Measurements from ENCODE around the gene YWHAQ.

YWHAQ gene

GRCh38 chr2:9630736-9631552, at the start of gene YWHAQ:
Gene YWHAQ (minus strand): TSS chr2:9630997. CDS start chr2:9630452, 545 bp downstream.
- peak; percentile 97 for DNase-seq

- DNase-seq, result no peak
Measured at GRCh38 chr2:9680082-9680481, 49.3 kb upstream of the YWHAQ start.

DNA sequence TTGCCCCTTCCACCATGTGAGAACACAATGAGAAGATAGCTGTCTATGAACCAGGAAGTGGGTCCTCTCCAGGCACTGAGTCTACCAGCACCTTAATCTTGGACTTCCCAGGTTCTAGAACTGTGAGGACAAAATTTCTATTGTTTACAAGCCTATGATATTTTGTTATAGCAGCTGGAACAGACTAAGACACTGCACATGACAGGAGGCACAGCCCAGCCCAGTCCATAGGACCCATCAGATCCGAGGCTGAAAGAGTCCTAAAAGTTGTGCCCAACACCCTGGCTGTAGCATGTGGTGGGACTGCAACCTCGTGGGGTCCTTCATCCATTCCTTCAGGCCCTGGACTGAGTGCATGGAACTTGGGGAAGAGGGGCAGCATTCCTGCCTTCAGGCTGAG, 48.4 kb upstream of the YWHAQ start:
- no peak for DNase-seq

- no peak for DNase-seq
Measured at GRCh38 chr2:9678544-9678943, 47.7 kb upstream of the YWHAQ start.

DNA sequence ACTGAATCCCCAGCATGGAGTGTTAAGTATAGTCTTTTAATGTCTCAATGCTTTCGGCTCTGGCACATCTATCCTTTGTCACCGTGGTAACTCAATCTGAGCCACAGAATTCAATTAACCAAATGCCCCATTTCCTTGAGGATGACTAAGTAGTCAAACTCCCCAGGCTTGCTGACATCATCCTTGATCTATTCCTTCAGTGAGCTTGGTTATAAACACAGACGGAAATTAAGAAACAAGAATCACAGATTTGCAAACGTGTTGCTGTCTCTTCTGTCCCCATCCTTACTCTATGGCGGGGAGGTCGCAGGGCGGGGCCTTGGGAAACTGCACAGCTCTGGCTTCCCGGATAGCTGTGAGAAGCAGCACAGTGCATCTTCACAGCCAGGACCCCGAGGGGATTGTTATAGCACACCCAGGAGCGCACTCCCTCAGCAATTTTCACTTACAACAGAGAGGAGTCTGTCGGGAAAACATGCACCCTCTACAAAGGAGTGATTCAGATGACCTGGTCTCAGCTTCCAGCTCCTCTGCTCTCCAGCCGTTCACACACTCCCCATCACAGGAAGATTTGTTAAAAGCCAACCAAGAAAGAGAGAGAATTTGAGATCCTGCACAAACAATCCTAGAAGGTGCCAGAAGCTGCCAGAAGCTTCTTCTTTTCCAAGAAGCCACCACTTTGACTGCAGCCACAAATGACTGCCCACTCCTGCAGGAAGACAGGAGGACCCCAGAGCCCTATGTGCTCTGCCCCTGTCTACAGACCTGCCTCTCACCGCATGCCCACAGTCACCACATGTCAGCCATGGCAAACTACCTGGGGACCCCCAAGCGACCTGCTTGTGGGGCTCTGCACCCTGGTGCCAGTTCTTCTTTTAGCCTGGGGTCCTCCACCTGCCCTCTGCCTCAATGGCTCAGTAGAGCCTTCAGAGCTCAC, 44.9 kb upstream of the YWHAQ start:
- DNase-seq, result no peak

GRCh38 chr2:9674891-9675414, 44.2 kb upstream of the YWHAQ start:
- DNase-seq, result no peak

GRCh38 chr2:9673914-9674481, 43.2 kb upstream of the YWHAQ start:
- no peak for DNase-seq

DNA sequence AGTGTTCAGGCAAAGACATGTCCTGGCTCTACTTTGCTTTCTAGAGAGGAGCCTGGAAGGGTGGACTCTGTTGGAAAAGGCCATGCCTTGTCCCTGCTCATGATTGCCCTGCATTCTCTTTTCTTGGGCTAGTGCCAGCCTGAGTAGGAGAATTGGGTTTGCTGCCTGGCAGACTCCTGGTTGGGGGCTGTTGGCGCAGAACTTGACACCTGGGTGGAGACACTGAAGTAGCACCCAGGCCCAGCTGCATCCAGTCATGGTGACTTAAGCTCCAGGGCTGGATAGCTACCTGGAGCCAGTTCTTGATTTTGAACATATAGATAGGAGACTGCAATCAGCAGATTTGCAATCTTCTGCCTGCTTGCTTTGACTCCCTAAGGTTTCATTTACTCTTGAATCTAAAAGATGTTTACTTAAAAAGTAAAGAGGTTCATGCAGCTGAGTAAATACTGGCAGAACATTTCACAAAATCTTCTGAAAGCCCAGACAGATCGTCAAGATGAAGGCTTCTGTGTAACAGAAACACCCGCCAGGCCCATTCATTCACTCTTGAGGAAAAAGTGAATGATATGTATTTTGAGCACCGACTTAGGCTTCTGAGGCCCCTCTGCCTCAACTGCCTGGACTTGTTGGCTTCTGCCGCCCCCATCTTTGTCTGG, 38.0 kb upstream of the YWHAQ start:
- peak; percentile 87 for DNase-seq

- DNase-seq, result no peak
Measured at GRCh38 chr2:9667826-9668225, 37.0 kb upstream of the YWHAQ start.

DNA sequence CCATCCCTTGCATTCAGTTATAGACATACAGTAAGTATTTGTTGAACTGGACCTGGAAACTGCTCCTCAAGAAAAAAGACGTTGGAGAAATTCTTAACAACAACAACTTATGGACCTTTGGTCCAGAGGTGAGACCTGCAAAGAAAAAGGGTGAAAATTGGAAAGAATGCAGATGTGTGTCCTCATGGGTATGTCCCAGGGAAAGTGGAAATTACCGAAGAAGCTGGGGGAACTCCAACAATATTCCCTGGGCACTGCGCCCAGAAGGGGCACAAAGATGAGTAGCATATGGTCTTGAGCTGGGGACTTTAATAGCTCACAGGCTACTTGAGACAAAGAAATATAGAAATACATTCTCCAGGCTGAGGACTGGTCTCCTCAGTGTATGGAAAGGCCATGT, 35.5 kb upstream of the YWHAQ start:
- DNase-seq, result no peak

- DNase-seq, result no peak
Measured at GRCh38 chr2:9665898-9666297, 35.1 kb upstream of the YWHAQ start.

DNA sequence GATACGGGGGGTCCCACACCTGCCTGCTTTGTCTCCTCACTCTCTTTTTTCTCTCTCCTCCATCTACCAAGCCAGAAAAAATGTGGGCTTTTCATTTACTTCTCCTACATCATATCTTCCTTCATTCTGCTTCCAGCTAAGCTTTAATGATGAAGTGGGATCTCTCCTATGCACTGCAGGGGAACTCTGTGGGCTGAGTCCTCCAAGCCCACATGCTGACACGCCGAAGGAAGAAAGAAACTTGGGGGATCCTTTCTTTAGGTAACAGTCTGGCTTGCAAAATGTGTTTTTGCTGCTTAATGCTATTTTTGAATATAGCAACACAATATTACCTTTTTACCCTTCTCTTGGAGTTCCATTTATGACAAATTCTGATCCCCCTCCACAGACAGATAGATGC, 33.6 kb upstream of the YWHAQ start:
- DNase-seq, result no peak

DNA sequence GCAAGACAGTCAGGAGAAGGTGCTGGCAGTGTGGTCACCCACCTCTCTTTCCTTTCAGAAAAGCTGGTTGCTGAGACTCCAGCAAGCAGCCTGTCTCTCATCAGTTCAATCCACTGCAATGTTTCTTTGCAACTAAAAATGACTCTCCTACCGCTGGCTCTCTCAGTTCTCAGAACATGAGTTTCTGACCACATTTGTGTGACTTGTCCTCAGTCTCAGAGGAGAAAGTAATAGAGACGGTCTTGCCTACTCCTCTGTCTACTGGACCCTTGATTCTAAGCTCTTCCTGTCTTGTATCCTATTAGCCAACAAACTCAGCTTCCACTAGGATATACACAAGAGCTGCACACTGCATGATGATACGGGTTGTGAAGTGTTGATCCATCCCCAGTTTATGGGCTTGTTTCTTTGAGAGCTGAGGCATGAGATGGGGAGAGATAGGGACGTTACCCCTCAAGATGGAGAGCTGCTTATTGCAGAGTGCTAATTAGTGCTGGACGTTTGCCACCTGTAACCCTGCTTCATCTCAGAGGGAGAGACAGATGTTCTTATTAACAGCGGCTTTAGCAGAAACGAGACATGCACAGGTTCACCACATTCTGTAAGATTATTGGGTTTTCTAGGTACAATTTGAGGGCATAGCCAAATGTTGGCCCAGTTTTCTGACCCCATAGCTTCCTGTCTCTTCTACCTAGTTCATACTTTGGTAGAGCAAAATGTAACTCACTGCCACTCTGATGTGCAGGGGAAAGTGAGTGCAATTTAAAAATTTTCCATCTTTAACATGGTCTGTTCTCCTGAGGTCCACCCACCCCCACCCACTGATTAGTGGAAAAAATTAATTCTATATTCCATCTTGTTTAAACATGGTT, 32.4 kb upstream of the YWHAQ start:
- DNase-seq, result peak; percentile 62

DNA sequence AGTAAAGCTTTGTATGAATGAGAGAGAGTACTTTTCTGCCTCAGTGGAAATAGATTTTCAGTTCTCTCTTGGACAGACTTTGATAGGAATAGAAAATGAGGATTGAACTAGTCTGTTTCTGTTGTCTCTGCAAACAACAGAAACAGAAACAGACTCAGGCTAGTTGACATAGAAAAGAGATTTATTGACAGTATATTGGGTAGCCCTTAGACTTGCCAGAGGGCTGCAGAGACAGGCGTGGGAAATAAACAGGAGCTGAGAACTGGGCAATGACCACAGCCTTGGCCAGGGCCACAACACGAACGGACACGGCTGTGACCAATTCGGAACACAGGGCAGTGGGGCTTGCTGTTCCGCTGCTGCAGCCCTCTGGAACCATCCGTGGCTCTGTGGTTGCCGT, 30.5 kb upstream of the YWHAQ start:
- no peak for DNase-seq

GRCh38 chr2:9660781-9661180, 30.0 kb upstream of the YWHAQ start:
- no peak for DNase-seq

DNA sequence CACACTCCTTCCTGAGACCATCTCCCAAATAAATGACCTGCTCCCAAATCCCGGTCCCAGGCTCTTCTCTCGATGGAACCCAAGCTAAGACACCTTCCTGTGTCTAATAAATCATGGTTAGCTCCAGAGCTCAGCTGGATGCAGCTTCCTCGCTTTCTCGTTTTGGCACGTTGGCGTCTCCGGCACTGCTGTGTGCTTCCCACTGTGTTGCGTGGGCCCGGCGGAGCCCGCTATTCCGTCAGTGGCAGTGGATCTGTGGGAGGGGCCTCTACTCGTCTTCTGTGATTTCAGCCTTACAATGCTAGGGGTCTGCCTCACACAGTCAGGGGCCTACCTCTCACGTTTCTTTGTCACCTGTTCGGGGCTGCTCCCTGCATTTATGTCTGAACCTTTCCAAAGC, 29.4 kb upstream of the YWHAQ start:
- DNase-seq, result no peak

DNA sequence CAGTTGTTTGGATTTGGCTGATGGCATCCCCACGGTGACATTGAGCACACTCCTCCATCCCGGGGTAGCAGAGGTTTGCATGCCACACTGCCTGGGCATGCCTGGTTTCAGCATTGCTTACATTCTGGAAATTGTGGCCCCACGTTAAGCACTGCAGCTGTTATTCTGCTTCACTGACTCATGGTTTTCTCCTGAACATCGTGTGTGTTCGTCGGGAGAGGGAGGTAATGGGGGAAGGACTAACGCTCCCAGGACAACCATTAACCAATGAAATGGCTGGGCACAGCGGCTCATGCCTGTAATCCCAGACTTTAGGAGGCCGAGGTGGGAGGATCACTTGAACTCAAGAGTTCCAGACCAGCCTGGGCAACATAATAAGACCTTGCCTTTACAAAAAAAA, 28.2 kb upstream of the YWHAQ start:
- DNase-seq, result no peak

- DNase-seq, result no peak
Measured at GRCh38 chr2:9657731-9658130, 26.9 kb upstream of the YWHAQ start.

DNA sequence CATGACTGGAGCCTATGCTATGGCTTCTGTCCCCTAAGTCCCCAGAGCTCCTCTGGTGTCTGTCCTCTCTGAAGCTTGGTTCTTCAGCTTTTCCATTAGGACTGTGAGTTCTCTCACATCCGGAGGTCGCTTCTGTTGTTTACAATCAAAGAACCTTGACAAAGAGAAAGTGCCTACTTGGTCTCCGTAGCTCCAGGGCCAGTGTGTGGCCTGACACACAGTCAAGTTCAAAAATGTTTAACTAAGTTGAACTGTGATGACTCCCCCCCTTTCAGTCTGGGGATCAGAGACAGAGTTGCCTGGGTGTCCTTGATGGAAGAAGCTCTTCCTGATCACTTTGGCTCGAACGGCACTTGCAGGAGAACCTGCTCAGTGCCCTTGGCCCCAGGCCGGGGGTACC, 26.3 kb upstream of the YWHAQ start:
- no peak for DNase-seq

GRCh38 chr2:9656270-9656766, 25.5 kb upstream of the YWHAQ start:
- no peak for DNase-seq

DNA sequence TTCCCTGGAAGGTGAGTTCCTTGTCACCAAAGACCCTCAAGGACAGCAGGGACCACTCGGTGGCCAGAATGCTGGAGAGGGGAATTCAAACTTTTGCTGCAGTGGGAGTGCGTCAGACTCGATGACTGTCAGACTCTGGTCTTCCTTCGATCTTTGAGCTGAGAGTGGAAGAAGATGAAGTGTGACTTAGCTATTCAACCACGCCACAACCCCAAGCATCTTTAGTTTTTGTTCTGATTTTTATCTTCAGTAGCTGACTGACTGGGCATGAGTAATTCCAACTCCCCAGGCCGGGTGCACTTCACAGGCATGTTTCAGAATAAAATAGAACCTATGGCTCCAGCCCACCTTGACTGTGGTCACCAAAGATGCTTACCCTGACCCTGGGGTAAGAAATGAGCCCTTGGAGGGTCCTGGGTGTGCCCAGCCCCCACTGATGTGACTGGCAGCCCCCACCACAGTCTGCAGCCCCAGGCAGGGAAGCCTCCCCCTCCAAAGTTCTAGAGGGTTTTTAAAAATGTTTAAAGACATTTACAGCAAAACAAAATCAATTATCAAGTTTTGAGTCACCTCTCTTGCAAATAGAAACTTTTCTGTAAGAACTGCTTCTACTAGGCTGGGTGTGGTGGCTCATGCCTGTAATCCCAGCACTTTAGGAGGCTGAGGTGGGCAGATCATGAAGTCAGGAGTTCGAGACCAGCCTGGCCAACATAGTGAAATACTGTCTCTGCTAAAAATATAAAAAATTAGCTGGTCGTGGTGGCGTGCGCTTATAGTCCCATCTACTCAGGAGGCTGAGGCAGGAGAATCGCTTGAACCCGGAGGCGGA, 24.9 kb upstream of the YWHAQ start:
- no peak for DNase-seq

Data from NCI-H1105 (cell line).